ENCODE results near the gene LCN12.

GRCh38 chr9:136945333-136946227, 6.5 kb upstream of the LCN12 start:
- TF ChIP-seq CTCF (IDR thresholded peaks at IDR 0.05 in 2 of 3, conservative IDR thresholded peaks at IDR 0.05 in 1 of 3; ENCODE audit: borderline replicate concordance in 1 of 3, insufficient read depth in 1 of 3, low read depth in 2 of 3, low read length in 2 of 3) (no peak), JUND (IDR thresholded peaks at IDR 0.05) (no peak), EZH2 (IDR thresholded peaks at IDR 0.05) (no peak), ZFX (IDR thresholded peaks at IDR 0.05) (no peak), MAX (IDR thresholded peaks at IDR 0.05) (no peak), RAD21 (IDR thresholded peaks at IDR 0.05; ENCODE audit: low read depth) (no peak), ZNF274 (IDR thresholded peaks at IDR 0.05; ENCODE audit: low read depth, low read length) (no peak), POLR2AphosphoS5 (IDR thresholded peaks at IDR 0.05; ENCODE audit: low read depth, low read length) (no peak), EGR1 (IDR thresholded peaks at IDR 0.05; ENCODE audit: low read depth) (no peak), POLR2A (IDR thresholded peaks at IDR 0.05; ENCODE audit: borderline replicate concordance, extremely low read depth, insufficient read depth, insufficient read length) (no peak)
